HG03066 (cell line): ENCODE results near the gene KRT5.
"Not testable (repeated sequence)": the region's sequence is repeated elsewhere in the genome, so short reads cannot be mapped to it uniquely, and the experiment has no call there.

ENCODE experiments used
- ATAC-seq: cut with Tn5 transposase; IDR thresholded peaks from one replicate; pipeline ENCODE4 v1.9.1; 2021; ENCODE audit warnings: low read depth; ENCODE audit not compliant: unreplicated experiment

KRT5 gene

GRCh38 chr12:52498946-52499345, 21.2 kb downstream of the KRT5 start:
- ATAC-seq, result no peak

GRCh38 chr12:52497975-52498374, 22.2 kb downstream of the KRT5 start:
- no peak for ATAC-seq

GRCh38 chr12:52496590-52497071, 23.6 kb downstream of the KRT5 start:
- no peak for ATAC-seq

GRCh38 chr12:52496054-52496453, 24.1 kb downstream of the KRT5 start:
- no peak for ATAC-seq

- no peak for ATAC-seq
These were observed 24.8 kb downstream of the KRT5 start for GRCh38 chr12:52495389-52495788.

- ATAC-seq, result no peak
These were observed 25.7 kb downstream of the KRT5 start for GRCh38 chr12:52494518-52494917.

- ATAC-seq, result no peak
These were observed 26.1 kb downstream of the KRT5 start for GRCh38 chr12:52494100-52494499.

- ATAC-seq, result no peak
These were observed 27.0 kb downstream of the KRT5 start, which contains the start of gene KRT6A for GRCh38 chr12:52493172-52493571. TSS of gene KRT6A (minus strand) at chr12:52493257. CDS start at chr12:52493188, 69 bp downstream.

- ATAC-seq, result not testable (repeated sequence)
These were observed 27.8 kb downstream of the KRT5 start for GRCh38 chr12:52492405-52492804.

- ATAC-seq, result not testable (repeated sequence)
These were observed 28.7 kb downstream of the KRT5 start for GRCh38 chr12:52491495-52491894.

- ATAC-seq, result no peak
These were observed 31.5 kb downstream of the KRT5 start for GRCh38 chr12:52488736-52489135.

GRCh38 chr12:52487744-52488443, 32.3 kb downstream of the KRT5 start:
- ATAC-seq, result not testable (repeated sequence)

- no peak for ATAC-seq
These were observed 33.0 kb downstream of the KRT5 start for GRCh38 chr12:52487211-52487610.

- no peak for ATAC-seq
These were observed 33.8 kb downstream of the KRT5 start for GRCh38 chr12:52486166-52487105.

GRCh38 chr12:52480073-52480472, 40.1 kb downstream of the KRT5 start:
- ATAC-seq, result no peak

GRCh38 chr12:52477651-52478050, 42.5 kb downstream of the KRT5 start:
- no peak for ATAC-seq

- ATAC-seq, result no peak
These were observed 46.0 kb downstream of the KRT5 start for GRCh38 chr12:52474212-52474611.

- no peak for ATAC-seq
These were observed 46.4 kb downstream of the KRT5 start, which contains the start of gene KRT6C for GRCh38 chr12:52473768-52474167. TSS of gene KRT6C (minus strand) at chr12:52473805. CDS start at chr12:52473737, 68 bp downstream.

GRCh38 chr12:52469853-52470252, 50.3 kb downstream of the KRT5 start:
- ATAC-seq, result no peak

- no peak for ATAC-seq
These were observed 55.3 kb downstream of the KRT5 start for GRCh38 chr12:52464897-52465296.
